CD4-positive, alpha-beta T cell treated with Interleukin-21 for 1 hour (primary cell): Measurements from ENCODE around the gene ITPK1.

Experiments used
- DNase-seq: peaks from one replicate; pipeline ENCODE4 v3.0.0-alpha.2; 2020

ITPK1 gene

GRCh38 chr14:92931681-92932447 is 183.9 kb downstream of the ITPK1 start:
- DNase-seq = no peak

GRCh38 chr14:92930737-92931602 is 184.8 kb downstream of the ITPK1 start:
- DNase-seq = no peak

GRCh38 chr14:92929689-92930608 is 185.8 kb downstream of the ITPK1 start:
- DNase-seq = no peak

GRCh38 chr14:92928961-92929688 is 186.6 kb downstream of the ITPK1 start:
- DNase-seq = no peak

- DNase-seq = no peak
Observed at GRCh38 chr14:92928258-92928629, 187.5 kb downstream of the ITPK1 start.

- DNase-seq = no peak
Observed at GRCh38 chr14:92927349-92928257, 188.1 kb downstream of the ITPK1 start.

GRCh38 chr14:92926931-92927330 is 188.8 kb downstream of the ITPK1 start:
- no peak for DNase-seq

- DNase-seq = no peak
Observed at GRCh38 chr14:92926180-92926845, 189.4 kb downstream of the ITPK1 start.

GRCh38 chr14:92925446-92925845 is 190.3 kb downstream of the ITPK1 start:
- no peak for DNase-seq

- no peak for DNase-seq
Observed at GRCh38 chr14:92924247-92924646, 191.5 kb downstream of the ITPK1 start.

- no peak for DNase-seq
Observed at GRCh38 chr14:92923744-92924103, 192.0 kb downstream of the ITPK1 start.

GRCh38 chr14:92922883-92923743 is 192.6 kb downstream of the ITPK1 start, which contains the start of gene CHGA:
Gene CHGA, plus strand, starts transcription at chr14:92923150. Its CDS starts 210 bp downstream, at chr14:92923360.
- DNase-seq = peak; percentile 21

GRCh38 chr14:92922155-92922735 is 193.5 kb downstream of the ITPK1 start:
- no peak for DNase-seq

GRCh38 chr14:92920001-92920400 is 195.7 kb downstream of the ITPK1 start:
- no peak for DNase-seq

- no peak for DNase-seq
Observed at GRCh38 chr14:92917956-92918355, 197.8 kb downstream of the ITPK1 start.

GRCh38 chr14:92917041-92917940 is 198.4 kb downstream of the ITPK1 start:
- DNase-seq = no peak

- DNase-seq = no peak
Observed at GRCh38 chr14:92916201-92916600, 199.5 kb downstream of the ITPK1 start.

GRCh38 chr14:92914087-92914656 is 201.6 kb downstream of the ITPK1 start:
- no peak for DNase-seq
